GM18507 (cell line): ENCODE results near the gene FCRL5.
"Not testable (repeated sequence)": the region's sequence is repeated elsewhere in the genome, so short reads cannot be mapped to it uniquely, and the experiment has no call there.

Source experiments
- DNase-seq: peaks from one replicate; pipeline ENCODE4 v3.0.0; 2011; ENCODE audit warnings: low read depth; ENCODE audit not compliant: insufficient read length; ENCODE audit errors: extremely low spot score
- FAIRE-seq: peaks from 2 replicates; lab custom pipeline; 2011; peaks lifted over from hg19 to GRCh38; lab: Jason Lieb, UNC

Gene FCRL5

GRCh38 chr1:157496121-157496526, 56.2 kb downstream of the FCRL5 start:
- peak; percentile 91 for FAIRE-seq
- DNase-seq = no peak

GRCh38 chr1:157495285-157495684, 57.0 kb downstream of the FCRL5 start:
- no peak for FAIRE-seq
- DNase-seq = no peak

GRCh38 chr1:157494093-157494492, 58.2 kb downstream of the FCRL5 start:
- FAIRE-seq = no peak

GRCh38 chr1:157490467-157491165, 61.7 kb downstream of the FCRL5 start:
- DNase-seq = no peak
- peak; percentile 72 for FAIRE-seq

More at GRCh38 chr1:157494093-157494492, 58.2 kb downstream of the FCRL5 start:
- no peak for DNase-seq

GRCh38 chr1:157488156-157488555, 64.2 kb downstream of the FCRL5 start:
- DNase-seq (no peak), FAIRE-seq (no peak)

GRCh38 chr1:157487504-157487903, 64.8 kb downstream of the FCRL5 start:
- FAIRE-seq = no peak
- no peak for DNase-seq

GRCh38 chr1:157487096-157487495, 65.2 kb downstream of the FCRL5 start:
- DNase-seq (no peak), FAIRE-seq (no peak)

- DNase-seq, FAIRE-seq: not testable (repeated sequence)
Measured at GRCh38 chr1:157486400-157486799, 65.9 kb downstream of the FCRL5 start.

GRCh38 chr1:157485793-157486192, 66.5 kb downstream of the FCRL5 start:
- no peak for DNase-seq
- no peak for FAIRE-seq

- FAIRE-seq (no peak), DNase-seq (no peak)
Measured at GRCh38 chr1:157484573-157484972, 67.7 kb downstream of the FCRL5 start.

- FAIRE-seq = no peak
- DNase-seq = no peak
Measured at GRCh38 chr1:157483635-157484034, 68.7 kb downstream of the FCRL5 start.

GRCh38 chr1:157482717-157483116, 69.6 kb downstream of the FCRL5 start:
- DNase-seq (no peak), FAIRE-seq (no peak)

- FAIRE-seq = no peak
- no peak for DNase-seq
Measured at GRCh38 chr1:157482174-157482573, 70.1 kb downstream of the FCRL5 start.

- DNase-seq (no peak), FAIRE-seq (no peak)
Measured at GRCh38 chr1:157478030-157478429, 74.3 kb downstream of the FCRL5 start.

- no peak for FAIRE-seq
Measured at GRCh38 chr1:157477419-157477818, 74.9 kb downstream of the FCRL5 start.

GRCh38 chr1:157472959-157473358, 79.4 kb downstream of the FCRL5 start:
- FAIRE-seq (no peak), DNase-seq (no peak)

More at GRCh38 chr1:157477419-157477818, 74.9 kb downstream of the FCRL5 start:
- DNase-seq = no peak

- no peak for FAIRE-seq
- no peak for DNase-seq
Measured at GRCh38 chr1:157472056-157472701, 80.1 kb downstream of the FCRL5 start.

GRCh38 chr1:157471531-157471930, 80.8 kb downstream of the FCRL5 start:
- FAIRE-seq (no peak), DNase-seq (no peak)

- DNase-seq (no peak), FAIRE-seq (no peak)
Measured at GRCh38 chr1:157469752-157470675, 82.3 kb downstream of the FCRL5 start.

- FAIRE-seq = peak; percentile 5
Measured at GRCh38 chr1:157469300-157469699, 83.0 kb downstream of the FCRL5 start.

More at GRCh38 chr1:157469300-157469699, 83.0 kb downstream of the FCRL5 start:
- DNase-seq = no peak
